Measurements from ENCODE around the gene HDAC6. TPM values are rescaled to one million over a fixed set of nuclear protein-coding genes. Genes with fewer than 3 reads are reported as not detected.

The HDAC6 gene
- total RNA-seq, 2 experiments from 2014 or later: 62.0 to 108 TPM

- no peak for TF ChIP-seq CTCF (conservative IDR thresholded peaks at IDR 0.05; ENCODE audit: low read length)
- TF ChIP-seq EZH2phosphoT487 (IDR thresholded peaks at IDR 0.05; ENCODE audit: borderline replicate concordance, low read depth, low read length): no peak
- no peaks in the 10 kb centered on the region for H3K4me1 ChIP-seq (ENCODE audit: insufficient read depth, low read length, poor library complexity, severe bottlenecking)
- POLR2A ChIA-PET: no interaction called here
- H3K4me3 ChIP-seq (ENCODE audit: low read depth, low read length, poor library complexity, severe bottlenecking): no peak overlapping the region
- H3K9me2 ChIP-seq (ENCODE audit: insufficient read depth, low read length): no peaks in the 10 kb centered on the region
- no peaks in the 10 kb centered on the region for H4K20me1 ChIP-seq (ENCODE audit: insufficient read depth, low read length)
- no peak overlapping the region for H2AFZ ChIP-seq (ENCODE audit: low read length)
- no peaks in the 10 kb centered on the region for H3K9me3 ChIP-seq (ENCODE audit: low read length)
- peak; percentile 5 for DNase-seq (ENCODE audit: low spot score)
- intact Hi-C loops (cut with micrococcal nuclease; ENCODE audit: unreplicated experiment): no loop called here
- CTCF ChIA-PET (ENCODE audit: unreplicated experiment): no interaction called here
- H3K36me3 ChIP-seq (ENCODE audit: insufficient read depth, low read length): no peaks in the 10 kb centered on the region
- H3K79me2 ChIP-seq (ENCODE audit: insufficient read depth, low read depth, low read length): no peaks in the 10 kb centered on the region
- peak overlapping the region; percentile 4; the same call in 1 of the 2 replicates for H3K4me2 ChIP-seq (ENCODE audit: low read length)
- no TSS peak for BruUV-seq (replicated peaks)
- no peak overlapping the region for H3K27ac ChIP-seq (ENCODE audit: low read depth, low read length, poor library complexity, severe bottlenecking)
These were observed 32.5 kb downstream of the HDAC6 start for GRCh38 chrX:48834383-48834709.

DNA sequence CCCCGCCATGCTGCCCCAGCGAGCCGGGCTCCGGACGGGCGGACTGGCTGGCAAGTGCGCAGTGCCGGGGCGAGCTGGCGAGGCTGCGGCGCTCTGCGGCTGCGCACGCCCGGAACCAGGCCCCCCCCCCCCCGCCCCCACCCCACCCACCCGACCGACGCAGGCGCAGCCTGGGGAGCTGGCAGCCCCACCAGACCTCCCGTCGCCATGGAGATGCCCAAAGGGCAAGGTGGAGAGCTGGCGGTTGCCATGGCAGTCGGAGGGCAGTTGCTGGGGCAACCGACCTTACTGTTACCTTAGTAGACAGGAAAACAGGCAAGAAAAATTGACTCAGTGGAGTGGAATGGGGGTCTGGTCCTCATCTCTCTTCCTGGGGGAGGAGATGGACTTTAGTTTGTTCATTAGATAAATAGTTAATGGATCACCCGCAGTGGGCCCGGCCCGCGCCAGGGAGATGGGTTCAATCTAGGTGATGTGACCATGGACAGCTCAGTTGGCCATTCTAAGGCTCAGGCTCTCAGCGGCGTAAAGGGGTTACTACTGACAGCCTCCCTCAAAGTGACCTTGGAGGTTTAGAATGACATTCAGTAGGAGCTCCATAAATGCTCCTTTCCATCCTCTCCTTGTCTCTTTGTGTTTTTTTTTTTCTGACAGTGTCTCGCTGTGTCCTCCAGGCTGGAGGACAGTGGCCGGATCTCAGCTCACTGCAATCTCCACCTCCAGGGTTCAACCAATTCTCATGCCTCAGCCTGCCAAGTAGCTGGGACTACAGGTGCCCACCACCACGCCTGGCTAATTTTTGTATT is 33.9 kb downstream of the HDAC6 start, which contains the start of gene PCSK1N:
PCSK1N (minus strand) TSS at position 87 of the 806 bp plus-strand sequence; CDS start at position 9, 78 bp downstream.
- Histone ChIP-seq H3K4me2 (ENCODE audit: low read length) (peak within 1 kb of the TSS; percentile 4; the same call in 1 of the 2 replicates), H2AFZ (ENCODE audit: low read length) (no peak within 1 kb of the TSS), H3K27ac (ENCODE audit: low read depth, low read length, poor library complexity, severe bottlenecking) (no peak within 1 kb of the TSS), H3K9me3 (ENCODE audit: low read length) (no peaks in the 10 kb centered on the region), H3K4me1 (ENCODE audit: insufficient read depth, low read length, poor library complexity, severe bottlenecking) (no peaks in the 10 kb centered on the region), H3K9me2 (ENCODE audit: insufficient read depth, low read length) (no peaks in the 10 kb centered on the region), H3K4me3 (ENCODE audit: low read depth, low read length, poor library complexity, severe bottlenecking) (no peak within 1 kb of the TSS), H3K36me3 (ENCODE audit: insufficient read depth, low read length) (no peaks in the 10 kb centered on the region), H3K79me2 (ENCODE audit: insufficient read depth, low read depth, low read length) (no peaks in the 10 kb centered on the region), H4K20me1 (ENCODE audit: insufficient read depth, low read length) (no peaks in the 10 kb centered on the region)
- no TSS peak for BruUV-seq (replicated peaks)
- ChIA-PET CTCF (ENCODE audit: unreplicated experiment) (no interaction called here), POLR2A (interaction anchor here (0.6 to 0.7 kb wide), 2 partner anchors 182 to 606 kb away, joined by 3 read pairs; no protein-coding TSS in a partner anchor)
- no peak for TF ChIP-seq EZH2phosphoT487 (IDR thresholded peaks at IDR 0.05; ENCODE audit: borderline replicate concordance, low read depth, low read length)
- no peak for TF ChIP-seq CTCF (conservative IDR thresholded peaks at IDR 0.05; ENCODE audit: low read length)
- intact Hi-C loops (cut with micrococcal nuclease; ENCODE audit: unreplicated experiment): no loop called here
- DNase-seq (ENCODE audit: low spot score): no peak

GRCh38 chrX:48839686-48840085 is 37.8 kb downstream of the HDAC6 start:
- H3K36me3 ChIP-seq (ENCODE audit: insufficient read depth, low read length): no peaks in the 10 kb centered on the region
- no peak overlapping the region for H3K4me2 ChIP-seq (ENCODE audit: low read length)
- H3K4me1 ChIP-seq (ENCODE audit: insufficient read depth, low read length, poor library complexity, severe bottlenecking): no peaks in the 10 kb centered on the region
- intact Hi-C loops (cut with micrococcal nuclease; ENCODE audit: unreplicated experiment): no loop called here
- no peak overlapping the region for H3K27ac ChIP-seq (ENCODE audit: low read depth, low read length, poor library complexity, severe bottlenecking)
- H3K4me3 ChIP-seq (ENCODE audit: low read depth, low read length, poor library complexity, severe bottlenecking): no peak overlapping the region
- no peaks in the 10 kb centered on the region for H3K9me2 ChIP-seq (ENCODE audit: insufficient read depth, low read length)
- ChIA-PET CTCF (ENCODE audit: unreplicated experiment) (no interaction called here), POLR2A (no interaction called here)
- H2AFZ ChIP-seq (ENCODE audit: low read length): no peak overlapping the region
- DNase-seq (ENCODE audit: low spot score): no peak
- TF ChIP-seq CTCF (conservative IDR thresholded peaks at IDR 0.05; ENCODE audit: low read length): no peak
- TF ChIP-seq EZH2phosphoT487 (IDR thresholded peaks at IDR 0.05; ENCODE audit: borderline replicate concordance, low read depth, low read length): no peak
- no peaks in the 10 kb centered on the region for H4K20me1 ChIP-seq (ENCODE audit: insufficient read depth, low read length)
- BruUV-seq (replicated peaks): no TSS peak
- no peaks in the 10 kb centered on the region for H3K79me2 ChIP-seq (ENCODE audit: insufficient read depth, low read depth, low read length)
- no peaks in the 10 kb centered on the region for H3K9me3 ChIP-seq (ENCODE audit: low read length)

Data from OCI-LY7 (cell line).